Heart left ventricle (tissue), 13 donors: ENCODE measurements around the gene HOXA3.

Source experiments
- CTCF ChIP-seq, 12 donors: fragments of 200-600 bp; sonication (generic) in 4 of 12; IDR thresholded peaks; one replicate each; pipeline versions ENCODE4 v1.5.0 to v1.8.0; 2018 to 2022; ENCODE audit warnings: antibody characterized with exemption in 12 of 12, mild to moderate bottlenecking in 5 of 12
- POLR2A ChIP-seq, 2 donors: fragments of 450-650 bp; IDR thresholded peaks; one replicate each; pipeline ENCODE4 v1.6.1; 2017; ENCODE audit warnings: antibody characterized with exemption in 2 of 2, mild to moderate bottlenecking in 2 of 2, moderate library complexity in 2 of 2
- donor health status: ischemic (EF 13 %, LVEDD 7.1; RV severe dilation, severe dysfunction).
- donor health status: DM: no; HTN: yes; CAD: no.
- donor health status: DM: no; HTN: no; CAD: no.
- donor health status: ischemic (EF 25% LVEDD 6.9; RV normal size, moderate dysfunction).
- donor health status: ischemic (EF 25% LVEDD 5.7; RV mildly dilated, moderate dysfunction).
- donor health status: ischemic (EF 35%, LVEDD 5.7; RV mildly dilated, moderate dysfunction).
- donor health status: nonischemic (EF 11% LVEDD 7.7; RV severe dilation, severe dysfunction).
- donor health status: DM: yes; HTN: yes; CAD: no.
- donor health status: PGD.
- donor health status: ischemic (EF 29% LVEDD 5.4; RV normal size, mild dysfunction).
- donor health status: nonischemic (EF 23%, LVEDD 6.1; RV moderate dilation, normal function).

- TF ChIP-seq CTCF (IDR thresholded peaks at IDR 0.05) (no peak), POLR2A (IDR thresholded peaks at IDR 0.05) (no peak)
Measured at GRCh38 chr7:27160145-27160545, 7.8 kb upstream of the HOXA3 start.
